Hepatocyte (in vitro differentiated cells): ENCODE results near the gene CACNB4.

ENCODE experiments used
- EZH2phosphoT487 ChIP-seq: fragments of 200-600 bp; sonication (generic); IDR thresholded peaks from one replicate; pipeline ENCODE4 v1.6.1; 2018; ENCODE audit warnings: antibody characterized with exemption, mild to moderate bottlenecking, low read depth, moderate library complexity; ENCODE audit not compliant: unreplicated experiment, severe bottlenecking
- TF ChIP-seq, protein P1 (sequence below): fragments of 200-600 bp; sonication (generic); IDR thresholded peaks from 2 replicates; pipeline ENCODE4 v1.5.1; 2016; ENCODE audit warnings: antibody characterized with exemption, mild to moderate bottlenecking; ENCODE audit not compliant: poor library complexity

DNA sequence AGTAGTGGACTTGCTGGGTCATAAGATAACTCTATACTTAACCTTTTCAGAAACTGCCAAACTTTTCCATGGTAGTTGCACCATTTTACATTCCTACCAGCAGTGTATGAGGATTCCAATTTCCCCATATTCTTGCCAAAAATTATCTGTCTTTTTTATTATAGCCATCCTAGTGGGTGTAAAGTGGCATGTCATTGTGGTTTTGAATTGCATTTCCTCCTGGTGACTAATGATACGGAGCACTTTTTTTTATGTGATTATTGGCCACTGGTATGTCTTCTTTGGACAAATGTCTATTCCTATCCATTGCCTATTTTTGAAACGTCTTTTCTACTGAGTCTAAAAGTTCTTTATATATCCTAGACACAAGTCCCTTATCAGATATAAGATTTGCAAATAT lies 44.3 kb downstream of the CACNB4 start:
- TF ChIP-seq, protein P1, sequence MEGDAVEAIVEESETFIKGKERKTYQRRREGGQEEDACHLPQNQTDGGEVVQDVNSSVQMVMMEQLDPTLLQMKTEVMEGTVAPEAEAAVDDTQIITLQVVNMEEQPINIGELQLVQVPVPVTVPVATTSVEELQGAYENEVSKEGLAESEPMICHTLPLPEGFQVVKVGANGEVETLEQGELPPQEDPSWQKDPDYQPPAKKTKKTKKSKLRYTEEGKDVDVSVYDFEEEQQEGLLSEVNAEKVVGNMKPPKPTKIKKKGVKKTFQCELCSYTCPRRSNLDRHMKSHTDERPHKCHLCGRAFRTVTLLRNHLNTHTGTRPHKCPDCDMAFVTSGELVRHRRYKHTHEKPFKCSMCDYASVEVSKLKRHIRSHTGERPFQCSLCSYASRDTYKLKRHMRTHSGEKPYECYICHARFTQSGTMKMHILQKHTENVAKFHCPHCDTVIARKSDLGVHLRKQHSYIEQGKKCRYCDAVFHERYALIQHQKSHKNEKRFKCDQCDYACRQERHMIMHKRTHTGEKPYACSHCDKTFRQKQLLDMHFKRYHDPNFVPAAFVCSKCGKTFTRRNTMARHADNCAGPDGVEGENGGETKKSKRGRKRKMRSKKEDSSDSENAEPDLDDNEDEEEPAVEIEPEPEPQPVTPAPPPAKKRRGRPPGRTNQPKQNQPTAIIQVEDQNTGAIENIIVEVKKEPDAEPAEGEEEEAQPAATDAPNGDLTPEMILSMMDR, result no peak
- no peak for TF ChIP-seq EZH2phosphoT487
